Measurements from ENCODE around the gene GDF9. TPM values are rescaled to one million over a fixed set of nuclear protein-coding genes. Genes with fewer than 3 reads are reported as not detected.

Gene GDF9
- total RNA-seq, 1 experiment from 2014 or later: not detected

- H3F3A ChIP-seq (ENCODE audit: low read length, unreplicated experiment): no peaks in the 10 kb centered on the region
- intact Hi-C loops (cut with micrococcal nuclease): loop anchor here (1.0 kb wide), 2 partner anchors 36 to 53 kb away; partner anchors contain the start of genes GDF9 and UQCRQ
- H3K9me2 ChIP-seq (replicated peaks; ENCODE audit: low read length): no peaks in the 10 kb centered on the region
- CTCF ChIA-PET: interaction anchor here (0.6 to 0.9 kb wide), 2 partner anchors 53 to 133 kb away, joined by 3 to 4 read pairs; no protein-coding TSS in a partner anchor
- no peak within 1 kb of the TSS for H3K27ac ChIP-seq (ENCODE audit: low read length)
- TF ChIP-seq CTCF (conservative IDR thresholded peaks at IDR 0.05; ENCODE audit: low read depth, low read length): no peak
- TF ChIP-seq EZH2 (IDR thresholded peaks at IDR 0.05; ENCODE audit: low read length, unreplicated experiment): no peak
- TF ChIP-seq EZH2phosphoT487 (IDR thresholded peaks at IDR 0.05; ENCODE audit: borderline replicate concordance, low read length): no peak
- ATAC-seq (peak; percentile 83), DNase-seq (peak; percentile 68)
- no TSS peak for BruUV-seq (replicated peaks)
- peak within 1 kb of the TSS; percentile 98 for H3K4me2 ChIP-seq (ENCODE audit: low read length)
- H3K4me3 ChIP-seq (ENCODE audit: low read length): peak within 1 kb of the TSS; percentile 95
- no peaks in the 10 kb centered on the region for H3K36me3 ChIP-seq (ENCODE audit: low read depth, low read length)
- H3K4me1 ChIP-seq (ENCODE audit: insufficient read depth, low read length): peaks cover 5% of the 10 kb centered on the region
- H4K20me1 ChIP-seq (ENCODE audit: low read length): no peaks in the 10 kb centered on the region
- POLR2A ChIA-PET (ENCODE audit: unreplicated experiment): no interaction called here
- H3K9me3 ChIP-seq (ENCODE audit: low read length): no peaks in the 10 kb centered on the region
- H2AFZ ChIP-seq (ENCODE audit: low read length): peak within 1 kb of the TSS; percentile 90
- H3K9ac ChIP-seq (ENCODE audit: low read length): peak within 1 kb of the TSS; percentile 79
- H3K27me3 ChIP-seq (ENCODE audit: low read length): no peaks in the 10 kb centered on the region
- H3K79me2 ChIP-seq (ENCODE audit: low read length): peaks cover 17% of the 10 kb centered on the region; the same call in 1 of the 2 replicates
These were observed 35.7 kb downstream of the GDF9 start, which contains the start of gene SHROOM1 for GRCh38 chr5:132830436-132831094. TSS of gene SHROOM1 (minus strand) at chr5:132830647. CDS start at chr5:132826140, 4,507 bp downstream.

- ATAC-seq (peak; percentile 82), DNase-seq (peak; percentile 64)
- Histone ChIP-seq H3K4me2 (ENCODE audit: low read length) (peak overlapping the region; percentile 98), H3K9ac (ENCODE audit: low read length) (peak overlapping the region; percentile 79), H3K27ac (ENCODE audit: low read length) (no peak overlapping the region), H3K27me3 (ENCODE audit: low read length) (no peaks in the 10 kb centered on the region), H3K9me3 (ENCODE audit: low read length) (no peaks in the 10 kb centered on the region), H3K79me2 (ENCODE audit: low read length) (peaks cover 17% of the 10 kb centered on the region; the same call in 1 of the 2 replicates), H3K9me2 (replicated peaks; ENCODE audit: low read length) (no peaks in the 10 kb centered on the region), H4K20me1 (ENCODE audit: low read length) (no peaks in the 10 kb centered on the region), H3F3A (ENCODE audit: low read length, unreplicated experiment) (no peaks in the 10 kb centered on the region), H3K36me3 (ENCODE audit: low read depth, low read length) (no peaks in the 10 kb centered on the region), H2AFZ (ENCODE audit: low read length) (peak overlapping the region; percentile 90), H3K4me3 (ENCODE audit: low read length) (peak overlapping the region; percentile 95), H3K4me1 (ENCODE audit: insufficient read depth, low read length) (peaks cover 5% of the 10 kb centered on the region)
- TF ChIP-seq CTCF (conservative IDR thresholded peaks at IDR 0.05; ENCODE audit: low read depth, low read length) (peak; percentile 67), EZH2 (IDR thresholded peaks at IDR 0.05; ENCODE audit: low read length, unreplicated experiment) (no peak), EZH2phosphoT487 (IDR thresholded peaks at IDR 0.05; ENCODE audit: borderline replicate concordance, low read length) (no peak)
- intact Hi-C loops (cut with micrococcal nuclease): loop anchor here (1.0 kb wide), 2 partner anchors 36 to 53 kb away; partner anchors contain the start of genes GDF9 and UQCRQ
- ChIA-PET POLR2A (ENCODE audit: unreplicated experiment) (no interaction called here), CTCF (interaction anchor here (0.9 kb wide), 1 partner anchor 53 kb away, joined by 4 read pairs; no protein-coding TSS in a partner anchor)
- BruUV-seq (replicated peaks): no TSS peak
These were observed 36.4 kb downstream of the GDF9 start for GRCh38 chr5:132829742-132830435.
